GM20431 (cell line): ENCODE measurements around the gene TMEM17.

ENCODE experiments used
- in situ Hi-C: fragments of 300-500 bp; cut with MseI, MboI; formaldehyde crosslinking; loops from one replicate; pipeline ENCODE4 v1.15.0; 2020; ENCODE audit warnings: low sequenced_read_pairs; ENCODE audit not compliant: unreplicated experiment

The TMEM17 gene

DNA sequence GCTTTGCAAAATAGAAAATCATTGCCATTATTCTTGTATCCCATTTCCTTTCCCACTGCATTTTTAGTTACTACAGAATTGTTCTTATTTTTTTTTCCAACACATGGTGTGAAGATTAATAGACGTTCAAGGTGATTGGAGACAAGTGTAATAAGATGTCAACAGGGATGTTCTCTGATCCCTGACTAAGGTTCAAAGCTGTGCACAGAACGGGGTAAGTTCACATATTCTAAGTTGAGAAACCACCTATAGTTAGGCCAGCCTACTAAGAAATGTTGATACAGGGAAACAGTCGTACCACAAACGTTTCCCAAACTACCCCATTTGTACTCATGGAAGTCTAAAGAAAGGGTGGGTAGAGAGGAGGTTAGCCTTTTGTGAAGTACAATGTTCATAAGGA is 6.4 kb upstream of the TMEM17 start:
- in situ Hi-C loops: no loop called here

DNA sequence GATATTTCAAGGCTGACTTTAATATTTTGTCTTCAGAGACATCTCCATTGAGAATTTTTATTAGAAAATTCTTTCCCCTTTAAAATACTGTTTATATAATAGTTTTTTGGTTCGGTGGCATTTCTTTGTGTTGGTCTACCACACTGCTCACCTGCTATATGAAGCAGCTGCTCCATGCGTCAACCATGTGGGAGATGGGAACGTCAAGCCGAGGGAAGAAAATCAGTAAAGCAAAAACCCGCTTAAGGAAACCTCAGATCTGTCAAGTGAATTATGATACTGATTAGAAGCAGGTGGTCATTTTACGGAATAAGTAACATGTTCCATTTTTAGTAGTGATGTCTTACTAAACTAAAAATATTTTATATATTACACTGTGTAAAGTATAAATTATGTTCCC is 5.6 kb upstream of the TMEM17 start:
- in situ Hi-C loops: no loop called here

DNA sequence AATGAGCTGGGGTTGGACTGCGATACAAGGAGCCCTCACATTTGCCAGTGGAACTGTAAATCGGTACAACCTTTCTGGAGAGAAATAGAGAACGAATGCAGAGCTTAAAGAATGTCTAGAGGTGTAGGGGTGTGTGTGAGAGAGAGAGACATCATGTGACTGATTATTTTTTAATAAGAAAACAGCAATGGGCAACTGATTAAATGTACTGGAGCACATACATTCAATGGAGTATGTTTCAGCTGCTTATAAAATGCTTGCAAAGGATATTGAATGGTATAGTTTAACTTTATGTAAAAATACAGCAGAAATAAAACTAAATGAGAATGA is 391 bp upstream of the TMEM17 start:
- in situ Hi-C loops: no loop called here

DNA sequence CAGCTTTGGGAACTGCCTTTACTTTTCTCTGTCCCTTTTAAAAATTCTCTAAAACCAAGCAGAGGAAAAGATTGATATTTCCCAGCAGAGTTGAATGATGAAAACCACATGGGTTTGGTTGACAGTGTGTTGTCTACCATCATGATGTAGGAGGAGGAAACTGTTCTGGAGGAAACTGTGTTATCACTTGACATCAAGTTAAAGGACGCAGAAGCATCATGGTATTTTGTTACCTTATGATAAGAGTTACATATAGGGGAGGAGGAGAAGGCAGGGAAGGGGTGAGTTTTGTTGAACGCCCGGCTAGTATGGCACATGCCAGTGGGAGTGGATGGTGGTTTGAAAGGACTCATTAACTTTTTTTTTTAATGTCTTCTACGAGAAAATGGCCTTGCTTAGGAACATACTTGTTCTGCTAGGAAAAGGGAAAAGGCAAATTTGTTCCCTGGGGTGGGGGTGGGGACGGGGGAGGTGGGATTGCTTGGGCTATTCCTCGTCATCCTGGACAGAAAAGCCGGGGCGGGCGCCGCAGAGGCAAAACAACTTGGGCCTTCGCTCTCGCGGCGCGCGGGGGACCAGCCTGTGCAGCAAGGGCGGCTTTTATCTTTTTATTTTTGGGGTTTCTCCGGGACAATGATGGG is 766 bp downstream of the TMEM17 start:
- in situ Hi-C loops: no loop called here

DNA sequence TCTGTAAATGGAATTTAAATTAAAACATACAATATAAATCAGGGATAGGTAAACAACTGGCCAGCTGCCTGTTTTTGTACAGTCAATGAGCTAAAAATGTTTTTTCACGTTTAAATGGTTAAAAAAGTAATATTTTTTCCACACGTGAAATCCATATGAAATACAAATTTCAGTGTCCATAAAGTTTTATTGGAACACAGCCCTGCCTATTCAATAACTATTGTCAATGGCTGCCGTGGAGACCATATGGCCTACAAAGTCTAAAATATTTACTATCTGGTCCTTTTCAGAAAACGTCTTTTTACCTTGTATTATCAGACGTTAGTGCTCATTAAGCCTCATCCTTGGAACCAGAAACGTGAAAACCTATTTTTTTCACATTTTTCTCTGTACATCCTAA is 1.3 kb downstream of the TMEM17 start:
- in situ Hi-C loops: no loop called here

DNA sequence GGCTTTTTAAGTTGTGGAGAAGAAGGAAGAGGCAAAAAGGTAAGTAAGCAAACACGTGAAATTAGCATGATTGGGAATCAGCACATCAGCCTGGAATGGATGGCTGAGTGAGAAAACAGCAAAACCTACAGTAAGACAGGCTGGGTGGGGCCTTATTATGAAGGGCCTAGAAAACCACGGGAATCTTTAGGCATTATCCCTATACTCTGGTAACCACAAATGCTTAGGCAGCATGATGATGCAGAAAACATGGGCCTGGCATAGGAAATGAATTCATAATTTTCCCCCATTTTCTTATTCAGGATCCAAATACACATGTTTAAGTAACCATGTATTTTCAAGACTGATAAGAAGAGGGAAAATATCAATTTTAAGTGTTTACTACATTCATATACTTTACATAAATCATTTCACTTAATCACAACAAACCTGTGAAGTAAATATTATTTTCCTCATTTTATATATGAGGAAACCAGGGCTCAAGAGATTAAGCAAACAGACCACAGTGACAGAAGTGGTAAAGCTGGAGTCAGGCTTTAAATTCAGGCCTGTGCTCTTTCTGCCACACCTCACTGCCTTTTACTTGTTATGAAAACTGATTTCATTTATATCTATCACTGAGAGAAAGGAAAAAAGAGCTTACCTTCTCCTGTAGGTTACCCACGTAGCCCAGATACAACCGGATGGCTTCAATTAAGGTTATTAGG is 4.0 kb downstream of the TMEM17 start:
- in situ Hi-C loops: no loop called here

DNA sequence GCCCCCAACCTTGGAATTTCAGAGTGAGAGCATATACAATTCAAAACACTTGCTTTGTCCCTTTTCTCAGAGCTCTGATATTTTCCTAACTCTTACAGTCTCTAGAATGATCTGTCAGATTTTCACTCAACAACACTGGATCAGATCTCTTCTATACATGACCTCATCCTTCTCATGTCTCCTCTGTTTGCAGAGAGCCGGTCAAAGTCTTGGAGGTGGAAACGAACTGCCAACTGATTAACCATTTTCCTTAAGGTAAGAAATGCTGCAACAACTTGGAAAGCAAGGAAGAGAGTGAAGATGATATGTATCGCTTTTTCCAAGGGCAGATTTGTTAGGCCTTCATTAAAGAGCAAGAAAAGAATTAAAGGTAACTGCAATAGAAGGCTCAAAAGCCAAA is 4.9 kb downstream of the TMEM17 start:
- in situ Hi-C loops: no loop called here

DNA sequence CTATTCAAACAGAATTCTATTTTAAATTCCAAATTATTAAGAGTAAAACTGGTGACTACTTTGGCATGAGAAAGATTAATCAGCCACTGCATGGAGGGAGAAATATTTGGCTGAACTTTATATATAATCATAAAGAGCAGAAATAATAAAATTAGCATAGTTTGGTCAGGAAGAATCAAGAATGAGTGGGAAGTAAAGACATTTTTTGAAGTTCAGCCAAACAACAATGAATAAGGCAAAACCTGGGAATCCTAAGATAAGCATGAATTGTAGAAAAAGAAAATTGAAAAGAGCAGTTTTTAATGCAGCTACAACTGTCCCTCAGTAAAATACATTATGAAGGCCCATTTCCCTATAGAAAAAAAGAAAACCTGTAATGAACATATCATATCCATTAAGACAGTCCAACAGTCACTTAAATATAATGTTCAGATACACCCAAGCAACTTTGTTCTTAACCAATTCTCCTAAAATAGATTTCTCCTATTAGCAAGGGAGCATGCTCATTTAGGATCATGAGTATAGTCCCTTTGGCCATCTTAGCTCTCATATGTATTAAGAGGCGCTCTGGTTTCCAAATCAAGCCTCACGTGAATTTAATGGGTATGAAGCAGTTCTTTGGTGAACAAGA is 6.5 kb downstream of the TMEM17 start:
- in situ Hi-C loops: no loop called here

DNA sequence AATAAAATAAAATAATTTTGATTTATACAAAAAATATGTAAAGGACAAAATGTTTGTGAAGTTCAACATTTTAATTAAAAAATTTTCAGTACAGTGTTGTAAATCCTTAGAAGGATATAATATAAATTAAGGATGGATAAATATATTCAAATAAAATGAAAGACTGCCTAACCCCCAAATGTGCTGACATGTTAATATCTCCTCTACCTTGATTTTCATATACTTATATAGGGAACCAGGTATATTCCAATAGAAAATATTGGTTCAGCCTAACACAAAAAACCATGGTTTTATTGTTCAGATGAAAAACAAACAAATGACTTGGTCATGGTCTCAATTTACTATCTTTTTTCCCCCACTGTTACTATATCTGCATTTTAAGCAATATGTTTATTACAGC is 7.3 kb downstream of the TMEM17 start:
- in situ Hi-C loops: no loop called here

DNA sequence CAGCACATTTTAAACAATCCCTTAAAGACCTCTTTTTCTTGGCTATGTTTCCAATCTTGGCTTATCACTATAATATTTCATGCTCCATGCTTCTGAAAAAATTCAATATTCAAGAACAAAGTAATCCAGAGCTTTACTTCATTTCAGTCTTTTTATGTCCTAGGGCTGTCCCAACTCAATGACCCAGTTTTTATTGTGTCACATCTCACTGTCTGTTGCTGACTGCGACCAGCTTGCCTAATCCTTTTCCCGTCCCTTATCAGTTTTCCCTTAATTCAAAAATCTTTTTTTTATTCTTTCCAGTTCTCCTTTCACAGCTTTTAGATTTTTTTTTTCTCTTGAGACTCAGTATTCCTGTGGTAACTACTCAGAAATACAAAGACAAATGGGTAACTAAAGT is 10.2 kb downstream of the TMEM17 start:
- in situ Hi-C loops: no loop called here

DNA sequence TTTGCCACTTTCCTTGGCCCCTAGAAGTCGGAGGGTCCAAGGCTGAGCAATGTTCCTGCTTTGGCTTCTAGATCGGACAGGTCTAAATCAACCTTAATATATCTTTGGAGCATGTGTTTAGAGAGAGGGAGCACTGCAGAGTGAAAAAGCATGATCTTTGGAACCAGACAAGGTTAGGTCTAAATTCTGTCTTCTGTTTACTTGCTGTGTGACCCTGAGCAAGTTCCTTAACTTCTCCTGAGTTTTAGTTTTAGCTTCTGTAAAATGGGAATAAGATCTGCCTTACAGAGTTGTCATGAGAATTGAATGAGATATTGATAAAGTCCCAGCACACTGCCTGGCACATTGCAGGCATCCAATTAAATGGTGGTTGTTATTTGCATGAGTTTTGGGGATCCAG is 13.9 kb downstream of the TMEM17 start:
- in situ Hi-C loops: no loop called here

DNA sequence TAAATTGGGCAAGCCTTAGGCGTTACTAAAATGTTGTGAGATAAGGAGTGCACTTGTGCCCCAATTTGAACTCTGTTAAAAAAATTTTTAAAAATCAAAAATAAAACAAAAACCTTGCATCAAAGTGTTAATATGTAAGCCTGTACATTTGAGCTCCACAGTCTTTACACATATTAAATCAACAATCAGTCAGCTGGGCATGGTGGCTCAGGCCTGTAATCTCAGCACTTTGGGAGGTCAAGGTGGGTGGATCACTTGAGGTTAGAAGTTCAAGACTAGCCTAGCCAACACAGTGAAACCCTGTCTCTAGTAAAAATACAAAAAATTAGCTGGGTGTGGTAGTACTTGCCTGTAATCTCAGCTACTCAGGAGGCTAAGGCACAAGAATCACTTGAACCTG is 16.3 kb downstream of the TMEM17 start:
- in situ Hi-C loops: no loop called here

DNA sequence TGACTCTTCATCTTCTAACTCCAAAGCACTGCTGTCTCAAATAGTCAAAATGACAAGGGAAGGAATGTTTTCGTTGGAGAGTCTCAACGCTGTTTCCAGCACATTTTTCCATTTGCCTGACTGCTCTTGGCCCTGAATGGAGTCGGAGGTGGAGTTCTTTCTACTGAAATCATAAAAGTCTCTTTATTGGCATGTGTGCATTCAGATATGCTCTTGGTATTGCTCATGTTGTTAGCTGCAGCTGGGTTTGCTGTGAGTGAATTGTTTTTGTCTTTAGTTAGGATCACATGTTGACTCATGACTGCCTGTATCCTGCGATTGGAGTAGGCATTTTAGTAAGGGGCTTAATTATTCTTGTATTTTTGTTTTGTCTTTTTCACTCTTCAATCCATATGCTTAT is 16.8 kb downstream of the TMEM17 start:
- in situ Hi-C loops: no loop called here

DNA sequence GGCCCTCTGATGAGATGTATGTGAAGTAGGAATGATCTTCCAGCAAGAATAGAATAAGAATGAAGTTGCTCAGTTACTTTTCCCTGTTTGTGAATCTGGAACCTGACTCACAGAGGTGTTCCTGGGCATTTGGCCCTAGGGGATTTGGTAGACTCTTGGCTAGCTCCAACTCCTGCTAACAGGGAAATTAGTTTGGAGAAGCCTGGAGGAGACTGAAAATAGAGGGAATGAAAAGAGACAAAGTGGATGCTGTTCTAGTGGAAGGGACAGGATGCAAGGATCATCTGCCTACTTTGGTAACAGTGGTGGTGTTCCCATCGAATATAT is 19.6 kb downstream of the TMEM17 start:
- in situ Hi-C loops: no loop called here

DNA sequence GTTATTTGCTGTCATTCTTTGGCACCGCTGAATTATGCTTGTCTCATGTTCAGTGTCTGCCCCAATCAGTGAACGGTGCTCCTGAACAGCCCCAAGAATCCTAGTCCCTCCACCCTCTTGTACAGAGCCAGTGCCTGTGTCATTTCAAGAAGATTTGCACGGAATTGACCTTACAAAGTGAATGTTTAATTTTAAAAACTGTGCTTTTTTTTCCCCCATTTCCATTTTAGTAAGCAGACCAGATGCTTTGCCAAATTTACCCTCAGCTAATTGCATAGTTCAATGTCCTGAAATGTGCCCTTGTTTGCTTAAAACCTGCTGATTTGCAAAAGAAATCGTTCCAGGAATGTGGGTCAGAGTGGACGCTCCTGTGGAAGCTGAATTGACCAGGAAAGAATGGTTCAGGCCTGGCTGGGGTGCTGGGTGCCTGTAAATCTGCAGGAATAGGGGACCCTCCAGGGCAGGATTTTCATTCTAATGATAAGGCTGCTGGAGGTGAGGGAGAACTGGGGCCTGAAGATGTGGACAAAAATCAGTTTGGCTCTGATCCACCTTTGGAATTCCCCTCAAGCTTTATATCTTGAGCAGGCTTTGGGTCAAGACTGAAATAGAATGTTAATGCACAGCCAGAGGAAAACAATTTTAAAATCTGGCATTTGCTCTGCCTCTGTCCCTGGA is 20.1 kb downstream of the TMEM17 start:
- in situ Hi-C loops: no loop called here

DNA sequence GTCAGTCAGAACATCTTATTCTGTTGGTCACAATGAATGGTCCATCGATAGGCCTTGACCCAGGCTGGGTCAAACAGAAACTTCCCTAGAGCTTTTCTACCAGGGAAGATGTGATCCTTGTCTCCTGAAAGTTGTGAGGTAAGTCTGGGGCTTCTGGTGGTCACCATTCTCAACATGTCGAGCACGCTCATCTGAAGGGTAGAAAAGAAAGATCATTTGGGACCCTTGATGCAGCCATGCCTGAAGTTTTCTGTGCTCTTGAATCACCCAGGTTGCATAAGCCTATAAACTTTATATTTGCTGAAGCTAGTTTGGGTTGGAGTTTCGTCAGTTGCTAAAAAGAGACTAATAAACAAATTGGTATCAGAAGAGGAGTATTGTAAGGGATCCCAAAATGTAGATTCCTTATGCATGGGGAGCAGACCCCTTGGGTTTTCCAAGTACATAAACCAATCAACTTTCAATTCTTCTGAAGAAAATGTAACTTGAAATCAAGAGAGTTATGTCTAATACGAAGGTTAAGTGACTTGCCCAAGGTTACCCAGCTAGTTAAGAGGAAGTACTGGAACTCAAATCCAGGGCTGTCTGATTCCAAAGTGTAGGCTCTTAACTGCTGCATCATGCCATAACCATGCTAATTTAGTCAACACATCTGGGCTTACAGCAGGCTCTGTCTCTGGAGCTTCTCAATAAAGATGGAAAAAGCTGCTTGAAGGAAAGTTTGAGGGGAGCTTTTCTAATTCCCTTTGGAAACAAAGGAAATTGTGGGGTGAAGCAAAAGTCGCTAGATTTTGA is 23.2 kb downstream of the TMEM17 start:
- in situ Hi-C loops: no loop called here

DNA sequence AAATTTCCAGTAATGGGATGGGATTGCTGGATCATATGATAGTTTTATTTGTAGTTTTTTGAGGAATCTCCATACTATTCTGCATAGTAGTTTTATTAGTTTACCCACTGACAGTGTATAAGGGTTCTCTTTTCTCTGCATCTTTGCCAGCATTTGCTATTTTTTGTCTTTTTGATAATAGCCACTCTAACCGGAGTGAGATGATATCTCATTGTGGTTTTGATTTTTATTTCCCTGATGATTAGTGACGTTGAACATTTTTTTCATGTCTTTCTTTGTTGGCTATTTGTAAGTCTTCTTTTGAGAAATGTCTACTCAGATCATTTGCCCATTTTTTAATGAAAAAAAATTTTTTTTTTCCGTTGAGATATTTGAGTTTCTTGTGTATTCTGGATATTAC is 26.1 kb downstream of the TMEM17 start:
- in situ Hi-C loops: no loop called here

DNA sequence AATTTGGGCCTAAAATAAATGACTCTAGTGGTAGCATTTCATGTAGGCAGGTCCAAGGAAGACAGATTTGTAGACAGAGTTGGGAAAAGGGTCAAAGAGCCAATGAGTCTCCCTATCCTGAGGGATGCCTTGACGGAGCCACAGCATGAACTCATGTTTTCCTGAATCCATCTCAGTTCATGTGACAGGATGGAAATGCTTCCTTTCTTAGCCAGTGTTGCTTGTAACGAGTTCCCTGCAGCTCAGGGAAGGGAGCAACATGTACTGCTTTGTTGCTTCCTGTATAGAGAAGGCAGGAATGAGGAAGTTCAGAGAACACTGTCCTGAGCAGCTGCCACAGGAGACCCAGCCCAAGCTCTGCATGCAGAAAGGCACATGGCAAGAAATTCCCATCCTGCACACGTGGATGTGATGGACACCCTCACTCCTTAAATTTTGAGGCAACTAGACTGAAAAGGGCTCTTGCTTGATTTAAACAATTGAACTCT is 27.9 kb downstream of the TMEM17 start:
- in situ Hi-C loops: no loop called here

DNA sequence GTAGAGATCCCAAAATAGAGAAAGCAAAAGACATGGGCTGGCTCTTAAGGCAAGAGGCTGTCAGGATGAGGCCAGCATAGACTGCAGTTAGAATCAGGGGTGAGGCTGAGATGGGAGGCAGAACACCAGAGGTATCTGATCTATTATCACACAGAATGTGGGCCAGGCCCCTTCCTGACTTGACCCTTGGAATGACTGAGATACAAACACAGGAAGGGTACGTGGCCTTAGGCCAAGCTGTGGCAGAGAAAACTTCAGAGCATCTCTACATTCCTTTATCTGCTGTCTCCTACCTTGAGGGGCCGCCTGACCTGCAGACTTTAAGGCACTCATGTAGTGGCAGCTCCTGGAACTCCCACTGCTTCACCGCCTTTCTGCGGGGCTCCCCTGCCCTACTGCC is 28.4 kb downstream of the TMEM17 start:
- in situ Hi-C loops: no loop called here

DNA sequence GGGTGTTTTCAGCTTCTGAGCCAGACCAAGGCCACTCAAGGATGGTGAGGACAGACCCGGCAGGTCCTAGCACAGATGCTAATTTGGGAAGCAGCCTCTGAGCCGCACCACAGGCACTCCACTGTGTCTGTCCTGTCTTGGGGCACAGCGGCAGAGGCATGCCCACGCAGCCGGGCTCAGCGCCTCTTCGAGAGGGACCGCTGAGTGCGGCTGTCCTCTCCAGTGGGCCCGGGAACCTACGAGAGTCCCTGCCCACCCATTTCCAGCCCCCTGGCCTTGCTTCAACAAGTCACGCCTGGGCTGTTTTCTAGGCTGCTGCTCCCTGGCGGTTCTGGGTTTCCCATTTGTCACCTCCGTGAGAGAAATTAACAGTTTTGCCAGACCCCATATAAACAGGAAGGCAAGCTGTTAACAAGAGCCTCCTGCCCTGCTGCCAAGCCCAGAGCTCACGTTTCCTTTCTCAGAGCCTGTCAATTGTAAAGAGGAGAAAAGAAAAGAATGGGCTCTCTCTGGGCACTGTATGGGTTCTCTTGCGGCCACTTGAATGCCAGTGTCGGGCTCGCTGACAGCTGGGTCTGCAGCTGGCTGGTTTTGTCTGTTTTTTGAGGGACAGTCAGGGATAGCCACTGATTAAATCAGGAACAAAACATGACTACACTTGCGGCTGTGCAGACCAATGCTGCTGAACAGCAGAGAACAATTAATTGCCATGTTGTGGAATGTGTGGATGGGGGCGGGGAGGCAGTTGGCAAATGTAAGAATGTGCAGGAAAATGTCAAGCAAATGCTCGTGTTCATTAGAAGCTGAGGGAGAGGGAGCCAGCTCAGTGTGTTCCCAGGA is 30.6 kb downstream of the TMEM17 start:
- in situ Hi-C loops: no loop called here
